Neuronal stem cell (in vitro differentiated cells): ENCODE measurements around the gene DNER.

Experiments used
- DNase-seq: peaks from one replicate; pipeline ENCODE4 v3.0.0-alpha.2; 2013; ENCODE audit warnings: low spot score
- H2AFZ ChIP-seq: one replicate; pipeline ENCODE4 v1.6.1; 2013; ENCODE audit warnings: mild to moderate bottlenecking, low read length, inconsistent platforms
- H2AK5ac ChIP-seq: 2 replicates; pipeline ENCODE4 v1.6.1; 2013; ENCODE audit warnings: low read depth, mild to moderate bottlenecking, inconsistent platforms, low read length, moderate library complexity, mixed read lengths
- H2BK120ac ChIP-seq: 2 replicates; pipeline ENCODE4 v1.6.1; 2013; ENCODE audit warnings: low read depth, mild to moderate bottlenecking, inconsistent platforms, low read length, moderate library complexity, mixed read lengths
- H2BK12ac ChIP-seq: one replicate; pipeline ENCODE4 v1.6.1; 2013; ENCODE audit warnings: low read length, inconsistent platforms
- H2BK15ac ChIP-seq: 2 replicates; pipeline ENCODE4 v1.6.1; 2013; ENCODE audit warnings: mild to moderate bottlenecking, low read length, inconsistent platforms, mixed read lengths
- H2BK5ac ChIP-seq: one replicate; pipeline ENCODE4 v1.6.1; 2013; ENCODE audit warnings: inconsistent platforms, mild to moderate bottlenecking, low read length, moderate library complexity
- H3K14ac ChIP-seq: one replicate; pipeline ENCODE4 v1.6.1; 2013; ENCODE audit warnings: low read length, inconsistent platforms
- H3K18ac ChIP-seq: 2 replicates; pipeline ENCODE4 v1.6.1; 2013; ENCODE audit warnings: low read length, inconsistent platforms
- H3K23ac ChIP-seq: 2 replicates; pipeline ENCODE4 v1.6.1; 2013; ENCODE audit warnings: low read depth, mild to moderate bottlenecking, mixed read lengths, low read length, inconsistent platforms; ENCODE audit not compliant: poor library complexity
- H3K27ac ChIP-seq: replicated peaks from 3 replicates; pipeline ENCODE4 v1.5.1; 2013; ENCODE audit warnings: low read length, inconsistent platforms
- H3K27me3 ChIP-seq, 3 experiments: 2 replicates each; pipeline ENCODE4 v1.6.1; 2013; ENCODE audit warnings: low read length in 3 of 3, mild to moderate bottlenecking in 2 of 3, inconsistent platforms in 1 of 3, low read depth in 1 of 3, mixed read lengths in 1 of 3, moderate library complexity in 1 of 3; ENCODE audit not compliant: control insufficient read depth in 3 of 3, insufficient read depth in 3 of 3
- H3K36me3 ChIP-seq, 2 donors: replicated peaks in 1 of 2; 2 replicates each; pipeline ENCODE4 v1.6.1; 2013; ENCODE audit warnings: low read length in 2 of 2; ENCODE audit not compliant: control insufficient read depth in 2 of 2, insufficient read depth in 2 of 2
- H3K4ac ChIP-seq: 2 replicates; pipeline ENCODE4 v1.6.1; 2013; ENCODE audit warnings: inconsistent platforms, mild to moderate bottlenecking, low read length, moderate library complexity
- H3K4me1 ChIP-seq, 2 donors: 1 replicate in 1 of 2; 2 replicates in 1 of 2; pipeline ENCODE4 v1.6.1; 2013; ENCODE audit warnings: low read length in 2 of 2, low read depth in 1 of 2; ENCODE audit not compliant: control insufficient read depth in 2 of 2, insufficient read depth in 1 of 2
- H3K4me2 ChIP-seq: one replicate; pipeline ENCODE4 v1.6.1; 2013; ENCODE audit warnings: mild to moderate bottlenecking, low read length, inconsistent platforms; ENCODE audit not compliant: insufficient read depth, poor library complexity, severe bottlenecking
- H3K4me3 ChIP-seq, 2 donors: 2 replicates each; pipeline ENCODE4 v1.5.1; 2013; ENCODE audit warnings: low read length in 2 of 2, mild to moderate bottlenecking in 2 of 2, inconsistent platforms in 1 of 2, moderate library complexity in 1 of 2
- H3K79me1 ChIP-seq: one replicate; pipeline ENCODE4 v1.6.1; 2013; ENCODE audit warnings: low read depth, mild to moderate bottlenecking, inconsistent platforms, low read length, moderate library complexity
- H3K9ac ChIP-seq: one replicate; pipeline ENCODE4 v1.6.1; 2013; ENCODE audit warnings: mild to moderate bottlenecking, low read depth, low read length, inconsistent platforms; ENCODE audit not compliant: poor library complexity
- H3K9me3 ChIP-seq, 2 donors: replicated peaks in 1 of 2; 2 replicates each; pipeline versions ENCODE3 to v1.6.1; 2013; ENCODE audit warnings: low read length in 2 of 2, mild to moderate bottlenecking in 2 of 2, inconsistent platforms in 1 of 2, low read depth in 1 of 2, mixed read lengths in 1 of 2, moderate library complexity in 1 of 2; ENCODE audit not compliant: control insufficient read depth in 2 of 2, insufficient read depth in 1 of 2
- H4K8ac ChIP-seq: one replicate; pipeline ENCODE4 v1.6.1; 2013; ENCODE audit warnings: low read depth, mild to moderate bottlenecking, inconsistent platforms, low read length, moderate library complexity
- H4K91ac ChIP-seq: one replicate; pipeline ENCODE4 v1.6.1; 2013; ENCODE audit warnings: low read length, low read depth, mild to moderate bottlenecking, inconsistent platforms; ENCODE audit not compliant: poor library complexity
- WGBS, 2 donors: extraction: QIAGEN DNeasy Blood & Tissue Kit; methylation state at CpG; one replicate each; pipeline ENCODE4 v1.1.7; 2013; ENCODE audit warnings: missing lambda C conversion rate in 2 of 2, mixed read lengths in 1 of 2; ENCODE audit not compliant: insufficient read length in 2 of 2, insufficient replicate concordance in 1 of 2; ENCODE audit errors: extremely low coverage in 2 of 2; 5-methylcytosine and 5-hydroxymethylcytosine counted together

DNER gene

DNA sequence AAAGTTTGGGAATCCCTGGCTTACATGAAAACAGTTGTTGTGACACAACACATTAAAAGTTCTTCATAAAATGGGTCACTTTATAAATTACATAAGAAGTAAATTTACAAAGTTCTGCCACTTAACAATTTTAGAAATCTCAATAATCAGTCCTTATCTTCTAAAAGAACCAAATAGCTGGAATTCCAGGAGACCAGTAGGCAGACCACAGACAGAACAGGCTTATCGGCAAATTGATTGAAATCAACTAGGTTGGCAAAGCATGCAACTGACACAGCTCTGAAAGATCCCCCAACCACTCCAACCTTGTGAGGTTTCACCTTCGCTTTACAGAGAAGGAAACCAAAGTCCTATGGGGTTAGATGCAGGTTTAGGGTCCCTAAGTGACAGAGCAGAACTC is 103.0 kb downstream of the DNER start:
- Histone ChIP-seq H3K4me1 (no peaks in the 10 kb centered on the region), H3K36me3 (no peaks in the 10 kb centered on the region), H3K14ac (no peak overlapping the region), H3K79me1 (no peaks in the 10 kb centered on the region), H4K8ac (no peak overlapping the region), H3K4me2 (no peak overlapping the region), H3K4ac (no peak overlapping the region), H2AK5ac (no peak overlapping the region), H2BK120ac (no peak overlapping the region), H3K9me3 (no peaks in the 10 kb centered on the region), H2BK12ac (no peak overlapping the region), H2BK15ac (no peak overlapping the region), H3K18ac (no peak overlapping the region), H3K4me3 (no peak overlapping the region), H4K91ac (no peak overlapping the region), H3K23ac (no peak overlapping the region), H2BK5ac (no peak overlapping the region), H3K27me3 (no peaks in the 10 kb centered on the region), H3K27ac (no peak overlapping the region), H3K9ac (no peak overlapping the region), H2AFZ (no peak overlapping the region)
- no CpG with 5 or more reads among the region's 2 CpGs for WGBS, 2 donors
- no peak for DNase-seq

- Histone ChIP-seq H3K23ac (no peak overlapping the region), H3K27ac (no peak overlapping the region), H3K14ac (no peak overlapping the region), H3K79me1 (no peaks in the 10 kb centered on the region), H2BK120ac (no peak overlapping the region), H3K4me3 (no peak overlapping the region), H3K4me1 (no peaks in the 10 kb centered on the region), H3K4me2 (no peak overlapping the region), H2BK5ac (no peak overlapping the region), H2AK5ac (no peak overlapping the region), H3K36me3 (no peaks in the 10 kb centered on the region), H4K91ac (no peak overlapping the region), H4K8ac (no peak overlapping the region), H3K18ac (no peak overlapping the region), H3K9me3 (no peaks in the 10 kb centered on the region), H3K9ac (no peak overlapping the region), H2BK12ac (no peak overlapping the region), H3K27me3 (no peaks in the 10 kb centered on the region), H2AFZ (no peak overlapping the region), H3K4ac (no peak overlapping the region), H2BK15ac (no peak overlapping the region)
- WGBS, 2 donors = no CpG with 5 or more reads among the region's 2 CpGs
- DNase-seq = no peak
Measured at GRCh38 chr2:229610872-229611271, 103.5 kb downstream of the DNER start.

- H2BK5ac ChIP-seq = no peak overlapping the region
- H3K4me3 ChIP-seq = no peak overlapping the region
- H3K27ac ChIP-seq = no peak overlapping the region
- H2AFZ ChIP-seq = no peak overlapping the region
- no peak overlapping the region for H4K8ac ChIP-seq
- H3K23ac ChIP-seq = no peak overlapping the region
- no peak overlapping the region for H3K9ac ChIP-seq
- no peak overlapping the region for H3K4ac ChIP-seq
- no peak overlapping the region for H2BK15ac ChIP-seq
- no peaks in the 10 kb centered on the region for H3K27me3 ChIP-seq
- H2BK120ac ChIP-seq = no peak overlapping the region
- no peaks in the 10 kb centered on the region for H3K79me1 ChIP-seq
- H2AK5ac ChIP-seq = no peak overlapping the region
- H3K18ac ChIP-seq = no peak overlapping the region
- no peak overlapping the region for H4K91ac ChIP-seq
- DNase-seq = no peak
- no peaks in the 10 kb centered on the region for H3K9me3 ChIP-seq
- no peaks in the 10 kb centered on the region for H3K4me1 ChIP-seq
- no peak overlapping the region for H2BK12ac ChIP-seq
- no peak overlapping the region for H3K14ac ChIP-seq
- no CpG with 5 or more reads among the region's 12 CpGs for WGBS, 2 donors
- no peak overlapping the region for H3K4me2 ChIP-seq
- H3K36me3 ChIP-seq = no peaks in the 10 kb centered on the region
Measured at GRCh38 chr2:229610333-229610732, 104.0 kb downstream of the DNER start.

- Histone ChIP-seq H3K14ac (no peak overlapping the region), H3K23ac (no peak overlapping the region), H3K4ac (no peak overlapping the region), H3K4me1 (no peaks in the 10 kb centered on the region), H3K79me1 (no peaks in the 10 kb centered on the region), H2BK12ac (no peak overlapping the region), H3K18ac (no peak overlapping the region), H2BK5ac (no peak overlapping the region), H2BK120ac (no peak overlapping the region), H3K9me3 (no peaks in the 10 kb centered on the region), H2AK5ac (no peak overlapping the region), H3K4me3 (no peak overlapping the region), H2BK15ac (no peak overlapping the region), H3K9ac (no peak overlapping the region), H2AFZ (no peak overlapping the region), H4K91ac (no peak overlapping the region), H4K8ac (no peak overlapping the region), H3K4me2 (no peak overlapping the region), H3K36me3 (no peaks in the 10 kb centered on the region), H3K27ac (no peak overlapping the region), H3K27me3 (no peaks in the 10 kb centered on the region)
- DNase-seq = no peak
- no CpG with 5 or more reads among the region's 3 CpGs for WGBS, 2 donors
Measured at GRCh38 chr2:229601936-229602335, 112.4 kb downstream of the DNER start.
